Lung microvascular endothelial cell (primary cell): ENCODE results near the gene HOXA13. TPM values are rescaled to one million over a fixed set of nuclear protein-coding genes. Genes with fewer than 3 reads are reported as not detected.
A peak's percentile ranks its signal among the peaks of the same experiment; 100 is the strongest.

ENCODE experiments used
- DNase-seq, 2 donors: peaks; one replicate each; pipeline versions ENCODE4 v3.0.0 to v3.0.0-alpha.2; 2010; ENCODE audit warnings: low read depth in 2 of 2
- total RNA-seq: library from RNA; depleted of rRNA; stranded (reverse); fragments of >200 nt; gene quantifications from 2 replicates; pipeline ENCODE4 v1.2.1, GENCODE V29; 2014

HOXA13 gene
- total RNA-seq, 1 donor from 2014 or later, result not detected

GRCh38 chr7:27182285-27182841 is 17.5 kb downstream of the HOXA13 start:
- no peak for DNase-seq

DNA sequence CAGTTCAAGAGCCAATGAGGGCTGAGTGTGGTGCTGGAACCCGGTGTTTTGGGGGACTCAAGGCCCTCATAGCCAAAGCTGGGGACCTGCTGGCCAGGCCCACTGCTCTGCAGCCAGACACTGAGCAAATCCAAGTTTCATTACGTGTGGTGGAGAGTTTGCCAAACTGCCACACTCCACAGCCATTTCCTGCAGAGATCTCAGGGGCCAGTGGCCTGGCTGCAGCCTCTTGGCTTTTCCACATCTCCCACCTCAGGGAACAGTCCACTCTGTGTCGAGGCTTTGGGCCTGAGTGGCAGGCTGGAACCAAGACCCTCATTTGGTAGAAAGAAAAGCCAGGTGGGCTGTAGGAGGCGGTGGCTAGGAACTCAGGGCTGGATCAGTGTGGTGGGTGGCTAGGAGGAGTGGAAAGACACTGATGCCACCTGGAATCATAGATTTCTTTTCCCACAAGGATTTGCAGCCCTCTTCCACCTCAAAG is 18.1 kb downstream of the HOXA13 start:
- DNase-seq, result no peak

DNA sequence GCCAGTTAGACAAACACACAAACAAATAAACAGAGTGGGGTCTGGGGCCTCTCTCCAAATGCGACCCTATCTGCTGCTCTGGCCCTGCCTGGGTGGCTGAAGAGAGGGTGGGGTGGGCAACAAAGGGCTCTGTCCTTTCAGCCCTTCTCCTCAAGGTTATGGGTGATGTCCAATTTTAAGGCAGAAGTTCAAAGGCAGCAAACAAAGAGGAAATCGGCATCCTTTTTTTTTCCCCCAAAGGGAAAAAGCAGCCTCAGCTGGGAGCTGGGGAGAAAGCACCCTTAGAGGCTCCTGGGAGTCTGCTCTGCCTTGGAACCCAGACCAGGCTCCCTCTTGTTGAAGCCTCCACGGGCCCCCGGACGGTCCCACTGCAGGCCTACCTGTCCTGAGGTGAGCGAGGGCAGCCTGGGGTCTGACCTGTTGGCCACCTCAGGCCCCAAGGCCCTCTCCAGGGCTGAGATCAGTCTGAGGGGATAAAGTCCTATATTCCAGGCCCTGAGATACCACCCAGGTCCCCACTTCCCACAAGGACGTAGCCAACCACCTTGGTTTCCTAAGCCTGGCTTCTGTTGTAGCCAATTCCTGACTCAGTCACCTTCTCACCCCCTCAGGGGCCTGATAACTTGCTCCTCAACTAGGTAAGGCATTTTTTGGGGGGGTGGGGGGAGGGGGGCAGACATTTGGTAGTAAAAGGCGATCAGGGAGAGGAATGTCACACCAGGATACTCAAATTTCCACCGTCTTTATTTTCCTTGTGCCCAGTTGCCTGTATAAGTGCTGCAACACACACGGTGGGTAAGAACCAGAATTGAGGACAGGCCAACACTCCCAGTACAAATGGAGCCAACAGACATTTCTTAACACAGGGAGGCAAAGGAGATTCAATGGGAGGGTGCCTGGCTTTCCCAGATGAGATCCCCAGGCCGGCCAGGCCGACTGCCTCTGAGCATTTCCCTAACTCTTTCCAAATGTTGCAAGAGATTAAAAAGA is 19.2 kb downstream of the HOXA13 start:
- no peak for DNase-seq

GRCh38 chr7:27179503-27180430 is 20.1 kb downstream of the HOXA13 start:
- peak; percentile 67 to 73 for DNase-seq

DNA sequence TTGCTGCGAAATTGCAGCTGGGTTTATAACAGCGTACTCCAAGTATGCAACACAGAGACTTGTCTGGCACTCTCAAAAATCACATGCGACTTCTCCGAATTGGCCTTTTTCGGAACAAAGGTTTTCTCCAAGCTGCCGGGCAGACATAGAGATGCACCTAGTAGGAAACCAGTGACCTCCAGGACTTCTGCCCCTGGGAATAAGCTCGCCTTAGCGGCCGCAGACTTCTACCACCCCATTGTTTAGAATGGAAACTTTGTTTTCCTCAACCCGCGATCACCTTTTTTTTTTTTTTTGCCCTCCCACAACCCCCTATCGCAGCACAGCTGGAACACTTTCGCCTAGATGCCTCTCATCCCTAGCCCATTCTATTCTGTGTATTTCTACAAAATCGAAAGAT is 20.9 kb downstream of the HOXA13 start:
- no peak for DNase-seq

DNA sequence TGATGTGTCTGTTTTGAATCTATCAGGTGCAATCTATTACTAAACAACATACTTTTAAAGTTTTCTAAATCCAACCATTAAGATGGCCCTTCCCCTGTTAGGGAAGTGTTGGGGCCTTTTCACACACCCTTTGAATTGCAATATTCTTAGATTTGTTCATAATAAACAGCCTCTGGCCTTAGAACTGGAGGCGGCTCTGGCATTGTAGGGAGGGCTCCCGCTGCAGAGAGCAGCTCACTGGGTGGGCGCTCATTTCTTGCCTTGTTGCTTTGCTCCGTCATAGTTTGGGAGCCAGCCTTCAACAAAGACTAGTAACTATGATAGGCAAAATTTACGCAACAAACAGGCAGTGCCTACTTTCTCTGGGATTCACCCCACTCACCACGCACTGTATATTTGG is 21.5 kb downstream of the HOXA13 start:
- DNase-seq, result no peak

DNA sequence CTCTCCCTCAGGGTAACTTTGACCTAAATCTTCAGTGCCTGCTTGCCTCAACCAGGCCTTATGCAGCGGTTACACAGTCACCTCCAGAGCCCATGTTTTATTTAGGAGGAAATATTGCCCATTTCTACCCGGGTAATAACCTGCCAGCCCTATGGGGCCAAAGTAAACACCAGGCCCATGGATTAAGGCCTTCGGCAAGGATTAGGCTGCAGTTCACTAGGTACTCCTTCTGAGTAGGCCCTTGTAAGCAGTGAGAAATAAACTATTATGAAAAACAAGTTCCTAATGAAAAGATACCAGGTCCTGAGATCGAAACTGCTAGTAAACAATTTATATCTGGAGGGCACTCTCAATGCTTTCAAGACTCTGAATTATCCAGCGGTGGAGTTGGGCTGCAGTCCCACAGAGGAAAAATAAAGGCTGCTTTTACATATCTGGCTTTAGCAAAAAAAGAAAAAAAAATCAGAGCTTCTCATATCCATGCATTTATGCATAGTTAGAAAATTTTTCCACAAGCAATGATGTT is 22.0 kb downstream of the HOXA13 start:
- DNase-seq, result no peak

DNA sequence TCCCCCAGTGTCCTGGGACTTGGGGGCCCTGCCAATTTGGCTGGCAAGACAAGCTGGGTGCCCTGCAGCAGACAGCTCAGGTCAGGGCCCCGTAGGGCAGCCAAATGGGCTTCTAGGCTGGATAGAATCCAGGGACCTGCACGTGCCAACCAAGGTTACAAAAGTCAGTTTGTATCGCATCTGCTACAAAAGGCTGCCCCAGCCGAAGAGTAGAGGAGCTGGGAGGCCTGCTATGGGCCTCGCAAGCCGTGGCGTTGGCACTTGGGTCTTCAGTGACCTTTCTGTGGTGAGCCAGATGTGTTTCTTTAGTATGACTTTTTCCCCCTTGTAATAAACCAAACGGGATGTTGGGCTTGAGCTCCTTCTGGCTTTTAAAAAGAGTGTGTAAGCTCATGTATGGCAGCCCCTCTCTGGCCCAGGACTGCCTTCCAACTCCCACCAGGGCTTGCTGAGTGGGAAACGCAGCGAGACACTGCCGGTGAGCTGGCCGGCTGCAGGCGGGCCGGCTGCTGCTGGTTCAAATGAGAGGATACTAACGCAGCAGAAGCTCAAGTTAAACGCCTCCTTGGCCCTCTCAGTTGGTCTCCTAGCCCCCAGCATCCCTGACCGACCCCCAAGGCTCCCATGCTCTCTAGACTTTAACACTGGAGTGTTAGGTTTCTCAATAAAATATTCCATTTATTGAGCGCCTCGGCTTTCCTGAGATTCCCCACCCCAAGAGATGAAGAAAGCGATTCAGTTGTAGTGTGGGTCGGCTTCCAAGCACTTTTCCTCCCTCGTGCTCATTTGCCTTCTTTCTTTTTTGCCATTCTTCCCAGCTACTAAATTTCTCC is 22.7 kb downstream of the HOXA13 start:
- no peak for DNase-seq

- DNase-seq, result no peak
Measured at GRCh38 chr7:27176524-27176845, 23.4 kb downstream of the HOXA13 start.

DNA sequence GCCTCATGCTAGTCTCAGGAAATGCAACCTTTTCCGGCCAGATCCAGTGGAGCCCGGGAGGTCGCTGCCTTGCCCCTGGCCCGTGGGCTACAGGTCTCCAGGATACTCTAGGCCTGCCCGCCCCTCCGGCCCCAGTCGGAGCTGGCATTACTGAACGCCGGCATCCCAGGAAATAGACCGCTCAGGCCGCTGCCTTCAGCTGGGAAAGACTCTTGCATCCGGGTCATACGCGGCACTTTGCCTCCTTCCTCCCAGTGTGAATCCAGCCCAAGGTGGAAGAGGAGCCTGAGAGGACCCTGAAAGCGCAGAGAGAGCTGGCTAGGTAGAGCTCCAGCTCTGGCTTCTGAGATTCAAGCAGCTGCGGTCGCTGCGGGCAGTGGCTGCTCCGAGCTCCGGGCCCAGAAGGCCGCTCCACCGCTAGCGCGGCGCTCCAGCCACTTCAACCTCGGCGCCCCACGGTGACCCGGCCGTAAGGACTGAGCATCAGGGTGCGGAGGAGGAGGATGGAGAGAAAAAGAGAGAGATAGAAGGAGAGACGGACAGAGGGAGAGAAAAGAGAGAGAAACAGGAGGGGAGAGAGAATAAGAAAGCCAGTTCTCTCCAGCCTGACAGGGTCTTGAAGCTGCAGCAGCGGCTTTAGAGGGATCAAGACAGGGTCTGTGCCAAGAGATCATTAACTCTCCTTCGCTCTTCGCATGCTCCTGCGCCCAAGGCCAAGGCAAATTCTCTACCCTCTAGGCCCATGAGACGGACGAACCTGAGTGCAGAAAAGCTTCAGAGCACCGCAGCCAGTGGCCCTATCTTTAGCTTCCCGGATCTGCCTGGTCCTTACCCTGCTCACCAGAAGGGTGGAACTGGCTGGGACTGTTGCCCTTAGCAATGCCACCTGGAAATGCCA is 24.0 kb downstream of the HOXA13 start:
- DNase-seq, result no peak

GRCh38 chr7:27174874-27175625 is 24.8 kb downstream of the HOXA13 start:
- DNase-seq, result no peak

- DNase-seq, result no peak
Measured at GRCh38 chr7:27173956-27174873, 25.7 kb downstream of the HOXA13 start, which contains the start of gene HOXA10. TSS of gene HOXA10 (minus strand) at chr7:27174320. CDS start at chr7:27174306, 14 bp downstream.

- no peak for DNase-seq
Measured at GRCh38 chr7:27173511-27173955, 26.4 kb downstream of the HOXA13 start.

DNA sequence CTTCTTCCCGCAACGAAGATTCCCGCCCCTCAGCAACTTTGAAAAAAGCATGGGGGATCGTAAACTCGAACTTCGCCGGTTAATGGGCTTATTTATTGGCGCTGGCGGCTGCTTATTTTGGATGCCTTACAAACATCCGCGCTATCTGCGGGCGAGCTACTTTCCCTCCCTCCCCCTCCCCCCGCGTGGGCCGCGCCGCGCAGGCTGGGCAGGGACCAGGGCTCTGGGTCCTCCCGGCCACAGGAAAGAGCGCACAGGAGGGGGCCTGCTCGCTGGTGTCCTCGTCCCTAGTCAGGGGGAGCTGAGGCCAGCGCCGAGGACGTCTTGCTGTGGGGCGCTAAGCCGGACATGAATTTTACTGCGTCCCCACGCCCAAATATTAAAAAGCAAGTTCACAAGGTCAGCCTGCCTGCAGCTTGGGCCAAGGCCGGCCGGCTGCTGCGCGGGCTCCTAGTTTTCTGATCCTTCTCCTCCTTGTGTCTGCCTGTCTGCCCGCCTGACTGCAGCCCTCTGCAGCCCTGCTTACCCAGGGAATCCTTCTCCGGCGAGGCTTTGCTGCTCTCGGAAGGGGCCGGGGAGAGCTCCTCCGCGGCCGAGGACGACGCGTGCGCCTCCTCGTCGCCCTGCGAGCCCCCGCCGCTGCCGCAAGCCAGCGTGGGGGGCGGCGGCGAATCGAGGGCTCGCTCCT is 26.9 kb downstream of the HOXA13 start:
- DNase-seq, result peak in 1 of 2 donors; percentile 57

GRCh38 chr7:27172315-27172774 is 27.5 kb downstream of the HOXA13 start:
- DNase-seq, result no peak

DNA sequence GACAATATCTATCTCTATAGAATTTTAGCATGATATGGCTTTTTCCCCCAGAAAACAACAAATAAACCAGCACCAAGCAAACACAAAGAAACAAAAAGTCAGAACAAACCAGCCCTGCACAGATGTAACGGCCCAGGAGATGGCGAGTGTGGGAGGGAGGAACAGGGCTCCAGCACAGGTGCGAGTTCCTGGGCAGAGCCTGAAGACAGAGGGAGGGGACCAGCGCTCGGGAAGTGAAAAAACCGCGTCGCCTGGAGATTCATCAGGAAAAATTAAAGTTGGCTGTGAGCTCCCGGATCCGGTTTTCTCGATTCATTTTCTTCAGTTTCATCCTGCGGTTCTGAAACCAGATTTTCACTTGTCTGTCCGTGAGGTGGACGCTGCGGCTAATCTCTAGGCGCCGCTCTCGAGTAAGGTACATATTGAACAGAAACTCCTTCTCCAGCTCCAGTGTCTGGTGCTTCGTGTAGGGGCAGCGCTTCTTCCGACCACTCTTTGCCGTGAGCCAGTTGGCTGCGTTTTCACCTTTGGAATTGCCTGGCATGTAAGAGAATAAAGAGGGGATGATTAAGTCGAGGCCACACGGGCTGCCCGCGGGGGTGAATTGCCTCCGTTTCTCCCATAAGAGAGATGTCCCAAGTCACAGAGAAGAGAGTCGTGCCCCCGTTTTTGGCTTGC is 28.1 kb downstream of the HOXA13 start:
- DNase-seq, result no peak
